Endodermal cell (in vitro differentiated cells): Measurements from ENCODE around the gene PKM. TPM values are rescaled to one million over a fixed set of nuclear protein-coding genes. Genes with fewer than 3 reads are reported as not detected.

Source experiments
- DNase-seq: peaks from one replicate; pipeline ENCODE4 v3.0.0-alpha.2; 2017
- H3K27ac ChIP-seq: 2 replicates; pipeline ENCODE4 v1.5.1; 2013; ENCODE audit warnings: mild to moderate bottlenecking, low read depth, low read length, moderate library complexity
- H3K27me3 ChIP-seq: 2 replicates; pipeline ENCODE4 v1.6.1; 2013; ENCODE audit warnings: mild to moderate bottlenecking, low read length, moderate library complexity; ENCODE audit not compliant: insufficient read depth, control insufficient read depth, poor library complexity, severe bottlenecking
- H3K36me3 ChIP-seq: 2 replicates; pipeline ENCODE4 v1.7.0; 2013; ENCODE audit warnings: mild to moderate bottlenecking, low read length, moderate library complexity; ENCODE audit not compliant: control insufficient read depth, insufficient read depth
- H3K4me1 ChIP-seq: one replicate; pipeline ENCODE4 v1.7.0; 2013; ENCODE audit warnings: low read length; ENCODE audit not compliant: control insufficient read depth, insufficient read depth
- H3K4me3 ChIP-seq: 2 replicates; pipeline ENCODE4 v1.5.1; 2013; ENCODE audit warnings: mild to moderate bottlenecking, low read length, moderate library complexity
- H3K9ac ChIP-seq: 2 replicates; pipeline ENCODE4 v1.6.1; 2013; ENCODE audit warnings: mild to moderate bottlenecking, low read length, moderate library complexity; ENCODE audit not compliant: poor library complexity, severe bottlenecking; ENCODE audit errors: extremely low read depth
- H3K9me3 ChIP-seq: 2 replicates; pipeline ENCODE4 v1.6.1; 2013; ENCODE audit warnings: mild to moderate bottlenecking, low read length, moderate library complexity; ENCODE audit not compliant: control insufficient read depth
- H3K27ac Mint-ChIP-seq: 2 replicates; pipeline ENCODE4 v1.8.0; 2020; ENCODE audit warnings: mixed read lengths
- H3K27me3 Mint-ChIP-seq: 2 replicates; pipeline ENCODE4 v1.8.0; 2021; ENCODE audit warnings: mild to moderate bottlenecking, mixed read lengths; ENCODE audit not compliant: insufficient read depth
- H3K36me3 Mint-ChIP-seq: 2 replicates; pipeline ENCODE4 v1.8.0; 2020; ENCODE audit warnings: low read depth, mixed read lengths
- H3K4me1 Mint-ChIP-seq: 2 replicates; pipeline ENCODE4 v1.8.0; 2020; ENCODE audit warnings: mixed read lengths
- H3K4me3 Mint-ChIP-seq: 2 replicates; pipeline ENCODE4 v1.8.0; 2020; ENCODE audit warnings: mild to moderate bottlenecking, moderate library complexity, mixed read lengths
- H3K9me3 Mint-ChIP-seq: 2 replicates; pipeline ENCODE4 v1.8.0; 2020; ENCODE audit warnings: mild to moderate bottlenecking, mixed read lengths
- WGBS, 2 experiments: methylation state at CpG; one replicate each; pipeline versions ENCODE4 v1.1.5 to v1.1.7; 2013; ENCODE audit warnings: missing lambda C conversion rate in 2 of 2, mixed read lengths in 1 of 2; ENCODE audit not compliant: insufficient coverage in 1 of 2, insufficient read length in 1 of 2; 5-methylcytosine and 5-hydroxymethylcytosine counted together
- total RNA-seq, 2 donors: library from RNA; stranded (reverse); fragmentation: NEBNext Ultra II Directional in 1 of 2; extraction: Animal tissue kit (Norgen Biotek cat#: 25700) in 1 of 2; gene quantifications; 2 replicates in 1 of 2; 3 replicates in 1 of 2; pipeline ENCODE4 v1.2.1, GENCODE V29; 2021
- TF ChIP-seq, protein P1 (sequence below): fragments of 200-600 bp; sonication (generic); conservative IDR thresholded peaks from 2 replicates; pipeline ENCODE4 v1.5.0; 2021; ENCODE audit warnings: antibody characterized with exemption, mild to moderate bottlenecking

Gene PKM
- total RNA-seq, 2 donors from 2014 or later: 2,197 to 2,355 TPM

DNA sequence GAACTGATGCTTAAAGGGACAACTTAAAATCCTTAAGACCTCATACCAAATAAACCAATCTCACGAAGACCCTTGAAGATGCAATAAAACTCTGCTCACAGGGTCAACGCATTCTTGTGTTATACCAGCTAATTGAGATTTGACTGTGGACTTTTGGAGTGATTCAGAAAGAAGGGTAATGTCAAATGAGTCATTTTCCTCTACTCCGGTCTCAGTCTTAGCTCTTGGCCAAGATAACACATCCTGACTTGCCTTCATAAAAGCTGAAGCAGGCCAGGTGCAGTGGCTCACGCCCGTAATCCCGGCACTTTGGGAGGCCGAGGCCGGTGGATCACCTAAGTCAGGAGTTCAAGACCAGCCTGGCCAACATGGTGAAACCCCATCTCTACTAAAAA lies 3.8 kb downstream of the PKM start:
- TF ChIP-seq, protein P1, sequence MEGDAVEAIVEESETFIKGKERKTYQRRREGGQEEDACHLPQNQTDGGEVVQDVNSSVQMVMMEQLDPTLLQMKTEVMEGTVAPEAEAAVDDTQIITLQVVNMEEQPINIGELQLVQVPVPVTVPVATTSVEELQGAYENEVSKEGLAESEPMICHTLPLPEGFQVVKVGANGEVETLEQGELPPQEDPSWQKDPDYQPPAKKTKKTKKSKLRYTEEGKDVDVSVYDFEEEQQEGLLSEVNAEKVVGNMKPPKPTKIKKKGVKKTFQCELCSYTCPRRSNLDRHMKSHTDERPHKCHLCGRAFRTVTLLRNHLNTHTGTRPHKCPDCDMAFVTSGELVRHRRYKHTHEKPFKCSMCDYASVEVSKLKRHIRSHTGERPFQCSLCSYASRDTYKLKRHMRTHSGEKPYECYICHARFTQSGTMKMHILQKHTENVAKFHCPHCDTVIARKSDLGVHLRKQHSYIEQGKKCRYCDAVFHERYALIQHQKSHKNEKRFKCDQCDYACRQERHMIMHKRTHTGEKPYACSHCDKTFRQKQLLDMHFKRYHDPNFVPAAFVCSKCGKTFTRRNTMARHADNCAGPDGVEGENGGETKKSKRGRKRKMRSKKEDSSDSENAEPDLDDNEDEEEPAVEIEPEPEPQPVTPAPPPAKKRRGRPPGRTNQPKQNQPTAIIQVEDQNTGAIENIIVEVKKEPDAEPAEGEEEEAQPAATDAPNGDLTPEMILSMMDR: no peak
- Histone ChIP-seq H3K27me3 (no peaks in the 10 kb centered on the region), H3K4me1 (peaks cover 16% of the 10 kb centered on the region), H3K9me3 (no peaks in the 10 kb centered on the region), H3K36me3 (peaks cover 62% of the 10 kb centered on the region), H3K9ac (peak overlapping the region; percentile 45), H3K4me3 (peak overlapping the region; percentile 99), H3K27ac (no peak overlapping the region)
- Mint-ChIP-seq H3K27me3 (no peaks in the 10 kb centered on the region), H3K4me1 (peaks cover 55% of the 10 kb centered on the region), H3K9me3 (no peaks in the 10 kb centered on the region), H3K4me3 (peak overlapping the region; percentile 99), H3K27ac (peak overlapping the region; percentile 90), H3K36me3 (peaks cover 56% of the 10 kb centered on the region)
- 56 to 74% methylated on average over 5 to 8 of the region's 8 CpGs for WGBS, 2 experiments
- no peak for DNase-seq

DNA sequence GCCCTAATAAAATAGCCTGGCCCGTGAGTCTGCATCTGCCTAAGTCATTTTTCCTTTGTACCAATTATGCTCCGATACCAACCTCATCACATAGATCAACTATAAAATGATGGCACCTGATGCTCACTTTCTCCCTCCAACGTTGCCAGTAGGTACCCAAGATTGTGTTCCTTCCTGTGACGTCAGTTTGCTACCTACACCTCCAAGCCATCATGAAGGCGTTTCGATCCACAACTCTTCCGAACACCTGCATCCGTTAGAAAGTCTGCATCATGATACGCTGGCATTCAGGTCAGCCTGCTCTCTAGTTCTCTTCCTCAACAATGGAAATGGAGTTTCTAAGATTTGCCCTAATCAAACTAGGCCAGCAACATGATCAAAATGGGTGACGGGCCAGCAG lies 7.7 kb downstream of the PKM start:
- no peak overlapping the region for H3K9ac ChIP-seq

DNA sequence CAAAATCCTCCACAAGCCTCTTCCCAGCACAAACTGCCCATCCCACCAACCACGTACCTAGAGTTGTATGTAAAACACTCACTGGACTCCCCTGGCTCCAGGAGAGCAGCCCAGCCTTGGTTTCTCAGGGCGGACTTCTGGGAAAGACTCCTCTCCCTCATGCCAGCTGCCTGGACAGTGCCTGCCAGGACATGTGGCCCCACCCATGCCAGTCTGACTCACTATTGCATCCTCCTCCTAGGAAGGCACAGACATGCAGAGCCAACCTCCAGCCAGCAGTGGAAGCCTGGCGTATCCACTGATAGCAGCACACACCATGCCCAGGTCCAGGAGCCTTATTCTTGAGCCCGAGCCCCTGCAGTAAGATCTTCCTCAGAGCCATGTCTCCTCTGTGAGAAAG lies 8.6 kb downstream of the PKM start:
- no peak for DNase-seq
- Histone ChIP-seq H3K27me3 (no peaks in the 10 kb centered on the region), H3K4me1 (peaks cover 22% of the 10 kb centered on the region), H3K36me3 (peaks cover 90% of the 10 kb centered on the region), H3K4me3 (peak overlapping the region; percentile 64), H3K27ac (no peak overlapping the region), H3K9me3 (no peaks in the 10 kb centered on the region), H3K9ac (peak overlapping the region; percentile 15)
- H3K4me1 Mint-ChIP-seq: peaks cover 65% of the 10 kb centered on the region
- no peaks in the 10 kb centered on the region for H3K9me3 Mint-ChIP-seq
- H3K36me3 Mint-ChIP-seq: peaks cover 82% of the 10 kb centered on the region
- no peaks in the 10 kb centered on the region for H3K27me3 Mint-ChIP-seq
- WGBS, 2 experiments: 87 to 92% methylated on average over 3 to 4 of the region's 4 CpGs
- H3K4me3 Mint-ChIP-seq: peak overlapping the region; percentile 33
- H3K27ac Mint-ChIP-seq: peak overlapping the region; percentile 71
- TF ChIP-seq, protein P1: no peak

More for the DNA sequence above, 7.7 kb downstream of the PKM start:
- DNase-seq: no peak
- peak overlapping the region; percentile 68 for H3K4me3 ChIP-seq
- H3K36me3 Mint-ChIP-seq: peaks cover 79% of the 10 kb centered on the region
- peaks cover 22% of the 10 kb centered on the region for H3K4me1 ChIP-seq
- no peaks in the 10 kb centered on the region for H3K27me3 ChIP-seq
- WGBS, 2 experiments: 94 to 97% methylated on average over 9 to 10 of the region's 10 CpGs
- no peaks in the 10 kb centered on the region for H3K9me3 ChIP-seq
- peak overlapping the region; percentile 33 for H3K4me3 Mint-ChIP-seq
- H3K27me3 Mint-ChIP-seq: no peaks in the 10 kb centered on the region
- TF ChIP-seq, protein P1: no peak
- H3K4me1 Mint-ChIP-seq: peaks cover 69% of the 10 kb centered on the region
- H3K9me3 Mint-ChIP-seq: no peaks in the 10 kb centered on the region
- peaks cover 87% of the 10 kb centered on the region for H3K36me3 ChIP-seq
- no peak overlapping the region for H3K27ac Mint-ChIP-seq
- H3K27ac ChIP-seq: no peak overlapping the region
